Lung (tissue), 12 donors: Measurements from ENCODE around the gene GBX2. TPM values are rescaled to one million over a fixed set of nuclear protein-coding genes. Genes with fewer than 3 reads are reported as not detected.

Source experiments
- ATAC-seq: fragments of 200-7000 bp; cut with Tn5 transposase; one replicate; pipeline ENCODE4 v1.9.1; 2020; ENCODE audit warnings: moderate number of reproducible peaks; ENCODE audit not compliant: insufficient read depth, low FRiP score
- DNase-seq, 3 donors: peaks; one replicate each; pipeline ENCODE4 v3.0.0-alpha.2; 2013 to 2017
- H3K27ac ChIP-seq, 2 donors: one replicate each; pipeline ENCODE4 v1.5.1; 2013; ENCODE audit warnings: mild to moderate bottlenecking in 2 of 2, moderate library complexity in 2 of 2, control low read depth in 1 of 2, inconsistent platforms in 1 of 2, low read depth in 1 of 2, low read length in 1 of 2
- H3K27me3 ChIP-seq, 3 donors: one replicate each; pipeline ENCODE4 v1.5.1; 2013; ENCODE audit warnings: low read length in 2 of 3; ENCODE audit not compliant: control insufficient read depth in 3 of 3, insufficient read depth in 3 of 3
- H3K36me3 ChIP-seq, 4 donors: one replicate each; pipeline ENCODE4 v1.5.1; 2013; ENCODE audit warnings: low read length in 4 of 4, mild to moderate bottlenecking in 1 of 4, moderate library complexity in 1 of 4; ENCODE audit not compliant: control insufficient read depth in 4 of 4, insufficient read depth in 4 of 4
- H3K4me1 ChIP-seq, 5 donors: one replicate each; pipeline ENCODE4 v1.5.1; 2013; ENCODE audit warnings: low read length in 5 of 5, mild to moderate bottlenecking in 2 of 5, moderate library complexity in 1 of 5; ENCODE audit not compliant: control insufficient read depth in 5 of 5, insufficient read depth in 5 of 5
- H3K4me3 ChIP-seq: one replicate; pipeline ENCODE4 v1.5.1; 2013; ENCODE audit warnings: mild to moderate bottlenecking, control low read depth, moderate library complexity
- H3K9ac ChIP-seq, 2 donors: one replicate each; pipeline ENCODE4 v1.5.1; 2013; ENCODE audit warnings: low read length in 2 of 2, control low read depth in 1 of 2; ENCODE audit not compliant: insufficient read depth in 1 of 2
- H3K9me3 ChIP-seq, 4 donors: one replicate each; pipeline ENCODE4 v1.5.1; 2013; ENCODE audit warnings: low read length in 3 of 4, mild to moderate bottlenecking in 1 of 4, moderate library complexity in 1 of 4; ENCODE audit not compliant: control insufficient read depth in 4 of 4, insufficient read depth in 3 of 4
- WGBS, 2 donors: extraction: QIAGEN DNeasy Blood & Tissue Kit; methylation state at CpG; one replicate each; pipeline ENCODE4 v1.1.7; 2013; 5-methylcytosine and 5-hydroxymethylcytosine counted together
- polyA plus RNA-seq, 2 donors: library from polyadenylated mRNA; stranded (reverse); fragments of 200-250 nt; gene quantifications; one replicate each; pipeline ENCODE4 v1.2.1, GENCODE V29; 2013
- total RNA-seq, 2 donors: library from RNA; depleted of rRNA in 1 of 2; stranded (reverse); fragments of >200 nt in 1 of 2; gene quantifications; one replicate each; pipeline ENCODE4 v1.2.1, GENCODE V29; 2014 to 2021
- TF ChIP-seq, protein P1 (sequence below): IDR thresholded peaks from 2 replicates; pipeline ENCODE4 v1.5.1; 2012; ENCODE audit warnings: mild to moderate bottlenecking; ENCODE audit errors: control extremely low read depth, extremely low read depth
- donor health status: control.
- donor health status: control.
- donor health status: Bipolar disorder and iron deficiency.
- donor health status: healthy.
- donor health status: DM: yes; HTN: yes; CAD: no.

GBX2 gene
- total and polyA plus RNA-seq, 4 donors: 0.17 TPM; not detected in 3

DNA sequence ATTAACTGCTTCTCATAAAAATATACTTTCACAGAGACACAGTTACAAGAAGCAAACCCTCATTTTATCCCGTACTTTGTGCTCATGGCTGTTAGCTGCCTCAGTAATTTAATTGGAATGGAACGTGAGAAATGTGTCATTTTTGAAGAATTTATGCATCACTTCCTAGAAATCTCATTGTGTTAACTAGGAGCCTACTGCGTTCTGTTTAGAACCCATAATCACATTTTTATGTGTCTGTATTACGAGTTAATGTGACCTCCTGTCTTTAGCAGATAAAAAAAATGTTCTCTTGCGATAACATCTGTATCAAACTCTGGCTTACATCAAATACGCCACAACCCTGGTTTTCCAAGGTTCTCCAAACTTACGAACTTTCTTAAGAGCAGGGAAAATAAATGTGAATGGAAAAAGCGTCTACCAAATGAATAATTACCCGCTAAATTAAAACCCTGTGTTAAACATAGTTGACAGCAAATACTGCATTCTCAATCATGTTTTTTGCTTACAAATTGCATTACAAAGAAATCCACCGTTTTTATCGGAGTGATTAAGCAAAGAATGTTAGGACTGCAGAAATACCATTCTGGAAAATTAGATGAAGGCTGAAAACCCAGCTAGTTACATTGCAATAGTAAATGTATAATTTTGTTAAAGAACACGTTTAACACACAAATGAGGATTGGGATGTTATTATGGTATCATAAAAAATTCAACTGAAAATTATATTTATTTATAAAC lies 12.1 kb upstream of the GBX2 start:
- 26 to 28% methylated on average over 12 of the region's 12 CpGs for WGBS, 2 donors
- Histone ChIP-seq H3K9me3 (peaks cover 0 to 2% (median 0%) of the 10 kb centered on the region in 4 donors), H3K27me3 (peaks cover 3 to 59% (median 59%) of the 10 kb centered on the region in 3 donors), H3K27ac (no peak overlapping the region), H3K4me3 (no peak overlapping the region), H3K36me3 (no peaks in the 10 kb centered on the region), H3K9ac (no peak overlapping the region), H3K4me1 (peaks cover 0 to 14% (median 2%) of the 10 kb centered on the region in 5 donors)
- peak in 1 of 3 donors; percentile 40 for DNase-seq
- no peak for ATAC-seq
- TF ChIP-seq, protein P1, sequence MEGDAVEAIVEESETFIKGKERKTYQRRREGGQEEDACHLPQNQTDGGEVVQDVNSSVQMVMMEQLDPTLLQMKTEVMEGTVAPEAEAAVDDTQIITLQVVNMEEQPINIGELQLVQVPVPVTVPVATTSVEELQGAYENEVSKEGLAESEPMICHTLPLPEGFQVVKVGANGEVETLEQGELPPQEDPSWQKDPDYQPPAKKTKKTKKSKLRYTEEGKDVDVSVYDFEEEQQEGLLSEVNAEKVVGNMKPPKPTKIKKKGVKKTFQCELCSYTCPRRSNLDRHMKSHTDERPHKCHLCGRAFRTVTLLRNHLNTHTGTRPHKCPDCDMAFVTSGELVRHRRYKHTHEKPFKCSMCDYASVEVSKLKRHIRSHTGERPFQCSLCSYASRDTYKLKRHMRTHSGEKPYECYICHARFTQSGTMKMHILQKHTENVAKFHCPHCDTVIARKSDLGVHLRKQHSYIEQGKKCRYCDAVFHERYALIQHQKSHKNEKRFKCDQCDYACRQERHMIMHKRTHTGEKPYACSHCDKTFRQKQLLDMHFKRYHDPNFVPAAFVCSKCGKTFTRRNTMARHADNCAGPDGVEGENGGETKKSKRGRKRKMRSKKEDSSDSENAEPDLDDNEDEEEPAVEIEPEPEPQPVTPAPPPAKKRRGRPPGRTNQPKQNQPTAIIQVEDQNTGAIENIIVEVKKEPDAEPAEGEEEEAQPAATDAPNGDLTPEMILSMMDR: no peak

GRCh38 chr2:236179236-236180075 lies 11.3 kb upstream of the GBX2 start:
- no peak for ATAC-seq
- Histone ChIP-seq H3K4me1 (peaks cover 0 to 14% (median 2%) of the 10 kb centered on the region in 5 donors), H3K9ac (no peak overlapping the region), H3K36me3 (no peaks in the 10 kb centered on the region), H3K4me3 (no peak overlapping the region), H3K27me3 (peaks cover 7 to 67% (median 66%) of the 10 kb centered on the region in 3 donors), H3K9me3 (peaks cover 0 to 2% (median 0%) of the 10 kb centered on the region in 4 donors), H3K27ac (no peak overlapping the region)
- 7% methylated on average over 59 of the region's 59 CpGs for WGBS, 2 donors
- TF ChIP-seq, protein P1: no peak
- no peak for DNase-seq

DNA sequence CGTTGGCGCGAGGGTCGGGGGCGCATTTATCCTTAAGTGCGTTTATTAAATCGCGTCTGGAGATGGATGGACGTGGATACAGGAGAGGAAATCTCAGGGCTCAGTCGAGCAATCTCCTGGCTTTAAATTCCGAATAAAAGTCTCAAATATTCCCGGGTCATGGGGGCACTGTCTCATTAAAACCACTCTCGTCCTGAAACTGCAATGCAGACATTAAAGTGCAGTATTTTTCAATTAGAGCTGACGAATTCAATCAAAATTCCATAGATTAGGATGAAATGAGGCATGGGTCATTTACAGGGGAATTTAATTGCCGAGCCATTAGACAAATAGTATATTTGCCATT lies 10.7 kb upstream of the GBX2 start:
- Histone ChIP-seq H3K36me3 (no peaks in the 10 kb centered on the region), H3K4me3 (no peak overlapping the region), H3K4me1 (peaks cover 0 to 14% (median 2%) of the 10 kb centered on the region in 5 donors), H3K27me3 (peaks cover 7 to 73% (median 72%) of the 10 kb centered on the region in 3 donors), H3K9me3 (peaks cover 0 to 2% (median 0%) of the 10 kb centered on the region in 4 donors), H3K9ac (no peak overlapping the region), H3K27ac (no peak overlapping the region)
- TF ChIP-seq, protein P1: no peak
- 5 to 7% methylated on average over 15 of the region's 15 CpGs for WGBS, 2 donors
- DNase-seq (peak in 1 of 3 donors; percentile 36), ATAC-seq (no peak)
